ENCODE measurements around the gene CRAMP1. TPM values are rescaled to one million over a fixed set of nuclear protein-coding genes. Genes with fewer than 3 reads are reported as not detected.

CRAMP1 gene
- total RNA-seq, 4 donors from 2014 or later, result 7.6 to 11.7 (median 9.8) TPM

- TF ChIP-seq CTCF (IDR thresholded peaks at IDR 0.05), result no peak
- ATAC-seq (ENCODE audit: low FRiP score) (no peak), DNase-seq (ENCODE audit: low spot score) (no peak)
Observed at GRCh38 chr16:1676661-1677060, 64.5 kb downstream of the CRAMP1 start.

DNA sequence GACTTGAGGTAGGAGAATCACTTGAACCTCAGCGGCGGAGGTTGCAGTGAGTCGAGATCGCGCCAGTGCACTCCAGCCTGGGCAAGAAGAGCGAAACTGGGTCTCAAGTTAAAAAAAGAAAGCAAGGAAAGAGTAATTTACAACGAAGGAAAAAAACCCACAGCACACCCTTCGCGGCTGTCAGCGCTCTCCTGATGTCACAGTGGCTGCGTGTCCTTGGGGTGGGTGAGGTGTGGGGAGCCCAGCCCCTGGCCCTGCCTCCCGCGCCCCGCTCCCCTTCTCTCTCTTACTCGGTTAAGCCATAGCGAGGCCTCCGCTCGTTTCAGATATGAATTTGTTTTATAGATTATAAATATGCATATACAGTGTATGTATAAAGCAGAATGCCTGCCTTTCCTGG is 65.2 kb downstream of the CRAMP1 start:
- TF ChIP-seq CTCF (IDR thresholded peaks at IDR 0.05), result no peak
- ATAC-seq (ENCODE audit: low FRiP score) (no peak), DNase-seq (ENCODE audit: low spot score) (no peak)

DNA sequence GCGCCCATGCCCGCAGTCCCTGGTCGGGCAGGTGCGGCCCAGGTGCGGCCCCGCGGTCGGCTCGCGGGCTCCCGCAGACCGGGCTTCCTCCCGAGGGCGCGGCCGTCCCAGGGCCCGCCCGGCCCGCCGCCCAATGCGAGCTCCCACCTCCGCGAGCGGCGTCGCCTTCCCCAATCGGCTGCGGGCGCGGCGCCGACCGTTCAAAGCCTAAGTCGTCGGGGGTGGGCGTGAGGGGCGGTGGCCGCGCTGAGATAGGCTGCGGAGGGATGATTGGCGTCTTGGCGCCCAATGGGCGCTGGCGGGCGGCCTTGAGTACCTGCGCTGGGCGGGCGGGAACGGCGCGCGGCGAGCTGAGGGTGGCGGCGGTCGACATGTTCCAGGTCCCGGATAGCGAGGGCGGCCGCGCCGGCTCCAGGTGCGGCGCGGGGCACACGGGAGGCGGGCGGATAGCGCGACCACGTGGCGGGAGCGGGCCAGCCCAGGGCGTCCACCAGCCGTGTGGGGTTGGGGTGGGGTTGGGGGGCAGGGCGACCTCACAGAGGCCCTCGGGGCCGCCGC is 65.9 kb downstream of the CRAMP1 start, which contains the start of gene JPT2:
JPT2 (plus strand) TSS at position 338 of the 558 bp plus-strand sequence; CDS start at position 372, 34 bp downstream.
- ATAC-seq (ENCODE audit: low FRiP score) (peak; percentile 99), DNase-seq (ENCODE audit: low spot score) (peak; percentile 88)
- no peak for TF ChIP-seq CTCF (IDR thresholded peaks at IDR 0.05)

- ATAC-seq (ENCODE audit: low FRiP score) (peak; percentile 25), DNase-seq (ENCODE audit: low spot score) (no peak)
- TF ChIP-seq CTCF (IDR thresholded peaks at IDR 0.05), result no peak
Observed at GRCh38 chr16:1678500-1679098, 66.4 kb downstream of the CRAMP1 start.

DNA sequence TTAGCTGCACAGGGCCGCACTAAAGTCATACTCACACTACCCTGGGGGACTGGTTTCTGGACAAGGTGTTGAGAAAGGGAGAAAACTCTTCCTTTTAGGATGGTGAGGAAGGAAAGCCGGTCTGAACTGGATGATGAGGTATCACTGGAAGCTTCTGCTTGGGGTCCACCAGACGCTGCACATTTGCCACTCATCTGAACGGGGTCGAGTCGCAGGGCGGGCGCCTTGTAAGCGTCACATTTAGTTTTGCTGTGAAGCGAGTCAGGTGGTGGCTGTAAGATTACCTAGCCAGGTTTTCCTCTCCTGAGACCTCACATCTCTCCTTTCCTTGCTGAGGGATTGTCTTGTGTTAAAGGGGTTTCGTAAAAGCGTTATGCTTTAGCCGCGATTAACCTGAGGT is 68.2 kb downstream of the CRAMP1 start:
- TF ChIP-seq CTCF (IDR thresholded peaks at IDR 0.05), result no peak
- DNase-seq (ENCODE audit: low spot score), result no peak
- ATAC-seq (ENCODE audit: low FRiP score), result no peak

- TF ChIP-seq CTCF (IDR thresholded peaks at IDR 0.05), result no peak
- DNase-seq (ENCODE audit: low spot score) (no peak), ATAC-seq (ENCODE audit: low FRiP score) (no peak)
Observed at GRCh38 chr16:1681032-1681431, 68.9 kb downstream of the CRAMP1 start.

All from omental fat pad (tissue), 4 donors.